HepG2 (cell line): Measurements from ENCODE around the gene COL18A1. TPM values are rescaled to one million over a fixed set of nuclear protein-coding genes. Genes with fewer than 3 reads are reported as not detected.

Source experiments
- ISX ChIP-seq: sonication (generic); formaldehyde crosslinking; conservative IDR thresholded peaks from 2 replicates; pipeline ENCODE4 v1.5.0; 2020; ENCODE audit warnings: missing genetic modification reagents
- KDM5B ChIP-seq: sonication (generic); formaldehyde crosslinking; IDR thresholded peaks from 2 replicates; pipeline ENCODE4 v1.4.0; 2020; ENCODE audit warnings: missing genetic modification reagents, mild to moderate bottlenecking, borderline replicate concordance
- PCBP1 ChIP-seq: fragments of 200-400 bp; formaldehyde crosslinking; IDR thresholded peaks from 2 replicates; pipeline ENCODE4 v1.6.1; 2017; ENCODE audit warnings: mild to moderate bottlenecking, low read depth, low read length, borderline replicate concordance
- REXO4 ChIP-seq: sonication (generic); formaldehyde crosslinking; IDR thresholded peaks from 2 replicates; pipeline ENCODE4 v1.8.0; 2022; ENCODE audit warnings: missing genetic modification reagents, mild to moderate bottlenecking, borderline replicate concordance
- SNAI1 ChIP-seq: sonication (generic); formaldehyde crosslinking; IDR thresholded peaks from 2 replicates; pipeline ENCODE4 v1.5.0; 2020; ENCODE audit warnings: mild to moderate bottlenecking, missing genetic modification reagents, borderline replicate concordance
- TBL1XR1 ChIP-seq: fragments of 150-350 bp; IDR thresholded peaks from 2 replicates; pipeline ENCODE4 v1.6.1; 2014; ENCODE audit warnings: borderline replicate concordance, low read length; ENCODE audit not compliant: partially characterized antibody
- TGIF2 ChIP-seq: IDR thresholded peaks from 2 replicates; pipeline ENCODE4 v1.6.1; 2016; ENCODE audit warnings: control low read depth, missing compliant biosample characterization
- ZNF10 ChIP-seq: sonication (generic); formaldehyde crosslinking; IDR thresholded peaks from 2 replicates; pipeline ENCODE4 v1.4.0; 2020; ENCODE audit warnings: mild to moderate bottlenecking, low read depth, missing genetic modification reagents, borderline replicate concordance
- ZNF17 ChIP-seq: sonication (generic); formaldehyde crosslinking; IDR thresholded peaks from 2 replicates; pipeline ENCODE4 v1.5.0; 2020; ENCODE audit warnings: mild to moderate bottlenecking, missing genetic modification reagents
- ZNF30 ChIP-seq: sonication (generic); formaldehyde crosslinking; IDR thresholded peaks from 2 replicates; pipeline ENCODE4 v1.5.0; 2020; ENCODE audit warnings: mild to moderate bottlenecking, missing genetic modification reagents
- polyA plus RNA-seq, 8 experiments: library from polyadenylated mRNA; depleted of rRNA in 3 of 8; stranded (reverse) in 7 of 8; unstranded in 1 of 8; fragments of >200 nt; fragmentation: Illumina TruSeq in 4 of 8; extraction: Trizol in 4 of 8; gene quantifications; 2 replicates each; pipeline versions ENCODE4 v1.2.1 to v1.2.3, GENCODE V29; 2011 to 2016; ENCODE audit warnings: low read depth in 4 of 8, missing spikeins in 1 of 8, mixed read lengths in 1 of 8; ENCODE audit not compliant: insufficient read depth in 1 of 8
- total RNA-seq, 5 experiments: library from RNA; depleted of rRNA; stranded (reverse); fragments of >200 nt; fragmentation: Illumina TruSeq; extraction: Trizol; gene quantifications; 2 replicates each; pipeline ENCODE4 v1.2.3, GENCODE V29; 2016; ENCODE audit warnings: low read depth in 1 of 5
- TF ChIP-seq, protein P1 (sequence below): sonication (generic); formaldehyde crosslinking; IDR thresholded peaks from 2 replicates; pipeline ENCODE4 v1.9.0; 2022; ENCODE audit warnings: low read depth, missing genetic modification reagents
- TF ChIP-seq, protein P2 (sequence below): sonication (generic); formaldehyde crosslinking; IDR thresholded peaks from 2 replicates; pipeline ENCODE4 v1.5.0; 2020; ENCODE audit warnings: mild to moderate bottlenecking, missing genetic modification reagents
- TF ChIP-seq, protein P3 (sequence below): sonication (generic); formaldehyde crosslinking; IDR thresholded peaks from 2 replicates; pipeline ENCODE4 v1.4.0; 2020; ENCODE audit warnings: mild to moderate bottlenecking, missing genetic modification reagents

Gene COL18A1
- total and polyA plus RNA-seq, 2 of the 13 experiments (the other 11 are each of a cell fraction or from before 2014, with no cell fraction given), result 79.0 to 102 TPM

DNA sequence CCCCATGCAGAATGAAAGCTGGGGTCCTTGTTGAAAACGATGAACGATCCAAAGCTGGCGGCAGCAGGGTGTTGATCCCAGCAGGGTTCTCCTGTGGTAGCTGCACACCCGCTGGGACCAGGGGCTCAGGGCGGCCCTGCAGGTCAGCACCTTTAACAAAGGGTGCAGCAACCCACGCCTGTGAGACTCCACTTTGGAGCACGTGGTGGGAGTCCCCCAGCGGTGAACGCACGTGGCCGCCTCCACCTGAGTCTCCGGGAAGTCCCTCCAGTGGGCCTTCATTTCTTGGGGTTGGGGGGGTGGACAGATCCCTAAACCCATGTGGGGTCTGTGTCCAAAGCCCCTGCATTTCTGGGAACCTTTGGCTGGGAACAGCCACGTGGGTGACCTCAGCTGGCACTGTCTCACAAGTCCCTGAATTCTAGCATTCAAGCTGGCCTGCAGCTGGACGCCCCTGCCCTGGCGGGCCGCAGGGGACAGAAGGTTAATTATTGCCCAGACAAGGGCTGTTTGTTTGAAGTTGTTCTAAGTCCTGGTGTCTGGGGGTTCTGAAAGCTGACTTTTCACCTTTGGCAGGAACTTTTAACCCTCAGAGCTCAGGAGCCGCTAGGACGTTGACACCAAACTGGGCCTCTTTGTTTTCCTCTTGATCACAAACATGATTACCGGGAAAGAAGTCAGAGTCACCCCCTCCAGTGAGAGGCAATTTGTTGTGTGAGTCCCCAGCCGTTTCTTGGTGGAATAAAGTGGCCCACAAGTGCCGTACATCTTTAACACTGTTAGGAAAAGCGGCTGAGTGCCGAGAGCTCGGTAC is 64.5 kb downstream of the COL18A1 start (continued):
- TF ChIP-seq, protein P1, sequence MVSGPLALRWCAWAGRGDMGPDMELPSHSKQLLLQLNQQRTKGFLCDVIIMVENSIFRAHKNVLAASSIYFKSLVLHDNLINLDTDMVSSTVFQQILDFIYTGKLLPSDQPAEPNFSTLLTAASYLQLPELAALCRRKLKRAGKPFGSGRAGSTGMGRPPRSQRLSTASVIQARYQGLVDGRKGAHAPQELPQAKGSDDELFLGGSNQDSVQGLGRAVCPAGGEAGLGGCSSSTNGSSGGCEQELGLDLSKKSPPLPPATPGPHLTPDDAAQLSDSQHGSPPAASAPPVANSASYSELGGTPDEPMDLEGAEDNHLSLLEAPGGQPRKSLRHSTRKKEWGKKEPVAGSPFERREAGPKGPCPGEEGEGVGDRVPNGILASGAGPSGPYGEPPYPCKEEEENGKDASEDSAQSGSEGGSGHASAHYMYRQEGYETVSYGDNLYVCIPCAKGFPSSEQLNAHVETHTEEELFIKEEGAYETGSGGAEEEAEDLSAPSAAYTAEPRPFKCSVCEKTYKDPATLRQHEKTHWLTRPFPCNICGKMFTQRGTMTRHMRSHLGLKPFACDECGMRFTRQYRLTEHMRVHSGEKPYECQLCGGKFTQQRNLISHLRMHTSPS (CRISPR knock-in tag), result peak; percentile 75
- TF ChIP-seq TGIF2 (CRISPR knock-in tag) (peak; percentile 87; the same call in 1 of the 2 replicates), ISX (CRISPR knock-in tag) (no peak), KDM5B (CRISPR knock-in tag) (peak; percentile 83), ZNF17 (CRISPR knock-in tag) (no peak), ZNF30 (CRISPR knock-in tag) (no peak), PCBP1 (0 out of 2 replicates have a peak, but pooled peaks have one; percentile 3), SNAI1 (CRISPR knock-in tag) (no peak; the same call in 1 of the 2 replicates), TBL1XR1 (peak; percentile 90), REXO4 (CRISPR knock-in tag) (no peak), ZNF10 (CRISPR knock-in tag) (no peak)
- TF ChIP-seq, protein P2, sequence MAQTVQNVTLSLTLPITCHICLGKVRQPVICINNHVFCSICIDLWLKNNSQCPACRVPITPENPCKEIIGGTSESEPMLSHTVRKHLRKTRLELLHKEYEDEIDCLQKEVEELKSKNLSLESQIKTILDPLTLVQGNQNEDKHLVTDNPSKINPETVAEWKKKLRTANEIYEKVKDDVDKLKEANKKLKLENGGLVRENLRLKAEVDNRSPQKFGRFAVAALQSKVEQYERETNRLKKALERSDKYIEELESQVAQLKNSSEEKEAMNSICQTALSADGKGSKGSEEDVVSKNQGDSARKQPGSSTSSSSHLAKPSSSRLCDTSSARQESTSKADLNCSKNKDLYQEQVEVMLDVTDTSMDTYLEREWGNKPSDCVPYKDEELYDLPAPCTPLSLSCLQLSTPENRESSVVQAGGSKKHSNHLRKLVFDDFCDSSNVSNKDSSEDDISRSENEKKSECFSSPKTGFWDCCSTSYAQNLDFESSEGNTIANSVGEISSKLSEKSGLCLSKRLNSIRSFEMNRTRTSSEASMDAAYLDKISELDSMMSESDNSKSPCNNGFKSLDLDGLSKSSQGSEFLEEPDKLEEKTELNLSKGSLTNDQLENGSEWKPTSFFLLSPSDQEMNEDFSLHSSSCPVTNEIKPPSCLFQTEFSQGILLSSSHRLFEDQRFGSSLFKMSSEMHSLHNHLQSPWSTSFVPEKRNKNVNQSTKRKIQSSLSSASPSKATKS (CRISPR knock-in tag), result 0 out of 2 replicates have a peak, but pooled peaks have one; percentile 63
- TF ChIP-seq, protein P3, sequence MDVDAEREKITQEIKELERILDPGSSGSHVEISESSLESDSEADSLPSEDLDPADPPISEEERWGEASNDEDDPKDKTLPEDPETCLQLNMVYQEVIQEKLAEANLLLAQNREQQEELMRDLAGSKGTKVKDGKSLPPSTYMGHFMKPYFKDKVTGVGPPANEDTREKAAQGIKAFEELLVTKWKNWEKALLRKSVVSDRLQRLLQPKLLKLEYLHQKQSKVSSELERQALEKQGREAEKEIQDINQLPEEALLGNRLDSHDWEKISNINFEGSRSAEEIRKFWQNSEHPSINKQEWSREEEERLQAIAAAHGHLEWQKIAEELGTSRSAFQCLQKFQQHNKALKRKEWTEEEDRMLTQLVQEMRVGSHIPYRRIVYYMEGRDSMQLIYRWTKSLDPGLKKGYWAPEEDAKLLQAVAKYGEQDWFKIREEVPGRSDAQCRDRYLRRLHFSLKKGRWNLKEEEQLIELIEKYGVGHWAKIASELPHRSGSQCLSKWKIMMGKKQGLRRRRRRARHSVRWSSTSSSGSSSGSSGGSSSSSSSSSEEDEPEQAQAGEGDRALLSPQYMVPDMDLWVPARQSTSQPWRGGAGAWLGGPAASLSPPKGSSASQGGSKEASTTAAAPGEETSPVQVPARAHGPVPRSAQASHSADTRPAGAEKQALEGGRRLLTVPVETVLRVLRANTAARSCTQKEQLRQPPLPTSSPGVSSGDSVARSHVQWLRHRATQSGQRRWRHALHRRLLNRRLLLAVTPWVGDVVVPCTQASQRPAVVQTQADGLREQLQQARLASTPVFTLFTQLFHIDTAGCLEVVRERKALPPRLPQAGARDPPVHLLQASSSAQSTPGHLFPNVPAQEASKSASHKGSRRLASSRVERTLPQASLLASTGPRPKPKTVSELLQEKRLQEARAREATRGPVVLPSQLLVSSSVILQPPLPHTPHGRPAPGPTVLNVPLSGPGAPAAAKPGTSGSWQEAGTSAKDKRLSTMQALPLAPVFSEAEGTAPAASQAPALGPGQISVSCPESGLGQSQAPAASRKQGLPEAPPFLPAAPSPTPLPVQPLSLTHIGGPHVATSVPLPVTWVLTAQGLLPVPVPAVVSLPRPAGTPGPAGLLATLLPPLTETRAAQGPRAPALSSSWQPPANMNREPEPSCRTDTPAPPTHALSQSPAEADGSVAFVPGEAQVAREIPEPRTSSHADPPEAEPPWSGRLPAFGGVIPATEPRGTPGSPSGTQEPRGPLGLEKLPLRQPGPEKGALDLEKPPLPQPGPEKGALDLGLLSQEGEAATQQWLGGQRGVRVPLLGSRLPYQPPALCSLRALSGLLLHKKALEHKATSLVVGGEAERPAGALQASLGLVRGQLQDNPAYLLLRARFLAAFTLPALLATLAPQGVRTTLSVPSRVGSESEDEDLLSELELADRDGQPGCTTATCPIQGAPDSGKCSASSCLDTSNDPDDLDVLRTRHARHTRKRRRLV (CRISPR knock-in tag), result no peak
